Superior temporal gyrus (tissue), 1 donor: Measurements from ENCODE around the gene ZNF276.
A peak's percentile ranks its signal among the peaks of the same experiment; 100 is the strongest.

ENCODE experiments used
- DNase-seq: peaks from one replicate; pipeline ENCODE4 v3.0.0-alpha.2; 2016; ENCODE audit errors: extremely low spot score

Gene ZNF276

DNA sequence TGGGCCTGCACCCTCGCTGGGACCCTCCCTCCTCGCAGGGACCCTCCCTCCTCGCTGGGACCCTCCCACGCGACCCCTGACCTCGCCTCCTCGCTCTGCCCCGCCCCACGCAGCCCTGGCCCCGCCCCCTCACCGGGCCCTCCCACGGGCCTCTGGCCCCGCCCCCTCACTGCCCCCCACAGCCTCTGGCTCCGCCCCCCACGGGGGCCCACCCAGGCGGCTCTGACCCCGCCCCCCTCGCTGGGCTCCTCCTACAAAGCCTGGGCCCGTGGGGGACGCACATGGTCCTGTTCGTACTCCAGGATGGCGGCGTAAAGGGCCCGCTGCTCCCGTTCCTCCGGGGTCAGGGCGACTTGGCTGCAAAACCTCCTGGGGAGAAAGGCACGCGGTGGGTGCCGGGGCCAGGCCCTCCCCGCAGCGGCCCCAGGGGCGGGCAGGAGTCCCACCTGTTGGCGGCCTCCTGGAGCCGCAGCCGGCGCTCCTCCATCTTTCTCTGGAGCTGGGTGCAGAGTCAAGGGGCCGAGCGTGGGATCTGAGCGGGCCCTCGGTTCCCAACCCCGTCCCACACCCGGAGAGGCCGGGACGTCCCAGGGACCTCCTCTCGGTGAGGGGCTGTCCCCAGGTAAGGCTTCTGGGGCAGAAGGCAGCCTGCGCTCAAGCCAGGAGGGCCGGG, 9.6 kb upstream of the ZNF276 start:
- DNase-seq: no peak

DNA sequence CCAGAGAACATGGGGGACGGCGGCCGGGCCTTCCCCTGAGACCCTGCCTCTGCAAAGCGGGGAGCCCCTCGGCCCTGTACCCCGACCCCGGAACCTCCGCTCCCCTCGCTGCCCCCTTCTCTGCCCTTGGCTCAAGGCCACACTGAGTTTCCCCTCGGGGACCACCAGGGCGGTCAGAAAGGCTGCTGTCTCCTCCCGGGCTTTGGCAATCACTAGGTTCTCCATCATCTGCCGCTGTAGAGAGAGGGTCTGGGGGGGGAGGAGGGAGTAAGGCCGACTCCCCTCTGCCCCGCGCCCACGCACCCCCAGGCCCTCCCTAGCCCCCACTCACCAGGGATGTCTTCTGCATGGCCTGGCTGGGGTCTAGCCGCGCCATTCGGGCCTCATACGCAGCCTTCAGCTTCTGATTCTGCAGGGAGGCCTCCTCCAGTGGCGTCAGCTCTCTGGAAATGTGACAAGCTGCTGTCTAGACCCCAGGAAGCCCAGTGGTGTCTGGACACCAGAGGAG, 9.0 kb upstream of the ZNF276 start:
- DNase-seq: no peak

DNA sequence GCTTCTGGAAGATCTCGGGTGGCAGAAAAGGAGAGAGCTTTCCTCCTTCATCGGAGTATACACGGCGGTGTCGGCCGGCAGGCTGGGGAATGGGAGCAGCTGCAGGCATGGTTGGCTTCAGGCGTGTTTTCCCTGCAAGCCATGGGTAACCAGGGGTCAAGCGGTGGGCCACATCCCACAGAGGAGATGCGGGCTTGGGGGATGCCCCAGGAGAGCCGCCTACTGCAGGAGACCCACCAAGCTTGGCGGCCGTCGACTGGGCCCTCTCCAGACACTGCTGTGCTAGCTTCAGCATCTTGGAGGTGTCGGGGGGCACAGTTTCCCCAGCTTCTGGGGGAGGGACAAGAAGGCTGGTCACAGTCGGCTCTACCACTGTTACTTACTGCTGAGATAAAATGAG, 4.8 kb upstream of the ZNF276 start:
- no peak for DNase-seq

DNA sequence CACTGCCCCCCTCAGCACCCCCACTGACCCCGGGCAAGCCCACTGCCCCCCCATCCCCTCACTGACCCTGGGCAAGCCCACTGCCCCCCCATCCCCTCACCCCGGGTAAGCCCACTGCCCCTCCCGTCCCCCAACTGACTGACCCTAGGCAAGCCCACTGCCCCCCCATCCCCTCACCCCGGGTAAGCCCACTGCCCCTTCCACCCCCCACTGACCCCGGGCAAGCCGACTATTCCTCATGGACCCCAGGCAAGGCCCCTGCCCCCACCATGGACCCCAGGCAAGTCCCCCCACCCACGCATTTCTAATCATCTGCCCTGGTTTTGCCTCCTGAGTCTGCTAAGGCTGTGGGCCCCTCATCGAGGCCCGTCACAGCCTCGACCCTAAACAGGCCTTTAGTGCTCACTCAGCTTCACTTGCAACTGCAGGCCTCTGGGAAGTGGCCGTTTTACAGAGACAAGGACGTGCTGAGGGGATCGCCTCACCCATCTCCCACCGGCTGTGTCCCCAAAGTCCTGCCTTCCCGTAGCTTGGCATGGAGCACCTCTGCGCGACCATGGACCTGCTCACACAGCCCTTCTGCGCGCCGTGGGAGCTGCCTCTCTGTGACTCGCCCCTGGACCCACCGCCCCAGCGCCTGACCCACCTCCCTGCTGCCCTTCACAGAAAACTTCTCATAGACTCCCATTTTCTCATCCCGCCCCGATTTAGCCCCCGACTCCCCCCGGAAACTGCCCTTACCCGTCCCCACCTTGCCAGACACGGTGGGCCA, 4.2 kb upstream of the ZNF276 start:
- DNase-seq: no peak

DNA sequence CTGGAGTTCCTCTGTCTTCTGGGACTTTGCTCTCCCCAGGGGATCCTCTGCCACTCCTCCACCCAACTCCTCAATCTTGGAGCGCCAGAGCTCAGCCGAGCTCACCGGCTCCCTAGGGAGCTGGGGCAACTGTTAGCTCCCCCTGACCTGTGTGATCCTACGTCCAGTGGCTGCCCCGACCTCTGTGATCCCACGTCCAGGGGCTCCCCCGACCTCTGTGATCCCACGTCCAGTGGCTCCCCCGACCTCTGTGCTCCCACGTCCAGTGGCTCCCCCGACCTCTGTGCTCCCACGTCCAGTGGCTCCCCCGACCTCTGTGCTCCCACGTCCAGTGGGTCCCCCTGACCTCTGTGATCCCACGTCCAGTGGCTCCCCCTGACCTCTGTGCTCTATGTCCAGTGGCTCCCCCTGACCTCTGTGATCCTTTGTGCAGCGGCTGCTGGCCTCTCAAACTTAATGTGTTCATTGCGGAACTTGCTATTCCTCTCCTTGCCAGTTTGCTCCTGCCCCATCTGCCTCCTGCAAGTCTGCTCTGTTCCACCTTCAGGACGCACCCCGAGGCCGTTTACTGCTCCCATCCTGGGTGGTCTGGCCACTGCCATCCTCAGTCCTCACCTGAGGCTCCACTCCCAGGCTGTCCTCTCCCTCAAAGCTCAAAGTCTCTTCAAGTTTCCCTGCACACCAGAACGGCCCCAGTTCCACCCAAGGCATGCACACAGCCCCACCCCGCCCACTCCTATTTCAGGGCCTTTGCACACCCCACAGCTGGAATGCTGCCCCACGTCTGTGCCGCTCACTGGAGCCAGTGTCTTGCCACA, 3.4 kb upstream of the ZNF276 start:
- no peak for DNase-seq

DNA sequence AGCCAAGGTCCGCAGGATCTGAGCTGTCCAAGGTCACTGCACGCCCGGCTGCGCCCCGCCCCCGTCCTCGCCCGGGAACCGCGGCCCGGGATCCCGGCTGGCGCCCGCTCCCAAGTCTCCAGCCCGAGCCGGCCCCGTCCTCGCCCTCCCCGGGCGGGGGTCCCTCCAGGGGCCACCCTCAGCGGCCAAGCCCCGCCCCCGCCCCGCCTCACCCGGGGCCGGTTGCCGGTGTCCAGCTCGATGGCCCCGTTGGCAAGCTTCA, 855 bp upstream of the ZNF276 start:
- no peak for DNase-seq

DNA sequence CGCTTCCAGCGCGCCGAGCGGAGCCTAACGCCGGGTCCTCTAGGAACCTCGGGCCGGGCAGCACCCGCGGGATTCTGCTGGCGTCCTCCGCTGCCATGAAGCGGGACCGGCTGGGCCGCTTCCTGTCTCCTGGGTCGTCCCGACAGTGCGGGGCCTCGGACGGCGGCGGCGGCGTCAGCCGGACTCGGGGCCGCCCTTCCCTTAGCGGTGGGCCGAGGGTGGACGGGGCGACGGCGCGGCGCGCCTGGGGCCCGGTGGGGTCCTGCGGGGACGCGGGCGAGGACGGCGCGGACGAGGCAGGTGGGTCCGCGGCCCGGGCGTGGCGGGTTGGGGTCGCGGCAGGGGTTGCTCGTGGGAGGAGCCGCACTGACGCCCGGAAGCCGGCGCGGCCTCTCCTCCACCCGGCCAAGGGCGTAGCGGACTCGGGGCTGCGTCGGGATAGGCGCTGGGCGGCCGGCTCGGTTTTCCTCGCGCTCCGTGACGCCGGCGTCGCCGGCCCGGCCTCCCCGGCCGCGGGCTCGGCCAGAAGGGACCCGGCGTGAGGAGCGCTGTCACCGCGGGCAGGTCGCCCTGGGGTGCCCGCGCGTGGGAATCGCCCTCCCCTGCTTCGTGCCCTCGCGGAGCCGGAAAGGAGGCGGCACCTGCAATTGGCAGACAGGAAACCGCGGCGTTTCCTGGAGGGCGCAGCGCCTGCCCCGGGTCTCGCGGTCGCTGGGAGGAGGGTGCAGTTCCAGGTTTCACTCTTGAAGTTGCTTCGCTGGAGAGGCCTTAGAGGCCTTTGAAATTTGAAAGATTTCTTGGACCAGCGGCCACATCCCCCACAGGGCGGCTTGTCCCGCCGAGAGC, 432 bp downstream of the ZNF276 start:
- DNase-seq: no peak

DNA sequence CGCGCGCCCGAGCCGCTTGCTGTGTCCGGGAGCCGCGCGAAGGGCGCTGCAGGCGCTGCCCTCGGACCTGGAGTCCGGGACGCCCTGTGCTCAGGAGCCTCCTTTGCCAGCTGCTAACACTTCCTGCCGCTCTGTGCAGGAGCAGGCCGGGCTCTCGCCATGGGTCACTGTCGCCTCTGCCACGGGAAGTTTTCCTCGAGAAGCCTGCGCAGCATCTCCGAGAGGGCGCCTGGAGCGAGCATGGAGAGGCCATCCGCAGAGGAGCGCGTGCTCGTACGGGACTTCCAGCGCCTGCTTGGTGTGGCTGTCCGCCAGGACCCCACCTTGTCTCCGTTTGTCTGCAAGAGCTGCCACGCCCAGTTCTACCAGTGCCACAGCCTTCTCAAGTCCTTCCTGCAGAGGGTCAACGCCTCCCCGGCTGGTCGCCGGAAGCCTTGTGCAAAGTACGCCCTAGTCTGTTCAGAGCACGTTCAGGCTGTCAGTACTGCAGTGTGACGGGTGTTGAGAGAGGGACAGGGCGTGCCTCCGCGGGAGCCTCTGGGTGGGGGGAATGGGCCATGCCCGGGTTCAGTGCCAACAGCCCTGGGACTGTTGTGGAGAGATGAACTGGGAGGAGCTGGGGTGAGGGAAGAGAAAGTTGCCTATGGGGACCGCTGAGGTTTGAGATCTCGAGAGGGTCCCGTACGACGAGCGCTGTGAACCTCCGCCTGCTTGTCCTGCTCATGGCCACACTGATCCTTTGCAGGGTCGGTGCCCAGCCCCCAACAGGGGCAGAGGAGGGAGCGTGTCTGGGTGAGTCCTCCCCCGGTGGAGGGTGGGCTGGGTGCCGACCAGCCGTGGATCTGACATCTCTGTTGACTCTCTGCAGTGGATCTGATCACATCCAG, 1.3 kb downstream of the ZNF276 start:
- no peak for DNase-seq

DNA sequence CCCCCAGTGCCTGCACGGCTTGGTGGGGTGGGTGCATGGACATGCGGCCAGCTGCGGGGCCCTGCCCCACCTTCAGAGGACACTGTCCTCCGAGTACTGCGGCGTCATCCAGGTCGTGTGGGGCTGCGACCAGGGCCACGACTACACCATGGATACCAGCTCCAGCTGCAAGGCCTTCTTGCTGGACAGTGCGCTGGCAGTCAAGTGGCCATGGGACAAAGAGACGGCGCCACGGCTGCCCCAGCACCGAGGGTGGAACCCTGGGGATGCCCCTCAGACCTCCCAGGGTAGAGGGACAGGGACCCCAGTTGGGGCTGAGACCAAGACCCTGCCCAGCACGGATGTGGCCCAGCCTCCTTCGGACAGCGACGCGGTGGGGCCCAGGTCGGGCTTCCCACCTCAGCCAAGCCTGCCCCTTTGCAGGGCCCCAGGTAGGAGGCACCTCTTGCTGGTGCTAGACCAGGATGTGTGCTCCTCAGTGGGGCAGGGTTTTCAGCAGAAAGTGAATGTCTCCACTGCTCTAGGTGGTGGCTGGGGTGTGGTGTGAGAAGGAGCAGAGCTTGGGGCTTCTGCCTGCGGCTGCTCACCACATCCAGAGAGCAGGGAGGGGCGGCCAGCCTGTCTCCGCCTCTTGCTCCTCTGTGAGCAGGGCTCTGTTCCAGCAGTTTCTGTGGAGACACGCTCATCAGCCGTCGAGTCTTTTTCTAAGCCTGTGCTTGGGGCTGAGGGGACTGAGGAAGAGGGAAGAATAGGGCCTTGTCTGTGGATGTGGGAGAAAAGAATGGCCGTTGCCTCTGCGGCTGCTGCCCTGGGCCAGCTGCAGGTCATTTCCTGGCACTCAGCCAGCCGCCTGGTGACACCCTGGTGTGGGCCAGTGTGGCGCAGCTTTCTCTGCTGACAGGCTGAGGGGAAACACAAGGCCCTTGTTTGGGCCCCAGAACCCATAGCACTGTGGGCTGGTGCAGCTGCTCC, 2.2 kb downstream of the ZNF276 start:
- DNase-seq: peak; percentile 98

DNA sequence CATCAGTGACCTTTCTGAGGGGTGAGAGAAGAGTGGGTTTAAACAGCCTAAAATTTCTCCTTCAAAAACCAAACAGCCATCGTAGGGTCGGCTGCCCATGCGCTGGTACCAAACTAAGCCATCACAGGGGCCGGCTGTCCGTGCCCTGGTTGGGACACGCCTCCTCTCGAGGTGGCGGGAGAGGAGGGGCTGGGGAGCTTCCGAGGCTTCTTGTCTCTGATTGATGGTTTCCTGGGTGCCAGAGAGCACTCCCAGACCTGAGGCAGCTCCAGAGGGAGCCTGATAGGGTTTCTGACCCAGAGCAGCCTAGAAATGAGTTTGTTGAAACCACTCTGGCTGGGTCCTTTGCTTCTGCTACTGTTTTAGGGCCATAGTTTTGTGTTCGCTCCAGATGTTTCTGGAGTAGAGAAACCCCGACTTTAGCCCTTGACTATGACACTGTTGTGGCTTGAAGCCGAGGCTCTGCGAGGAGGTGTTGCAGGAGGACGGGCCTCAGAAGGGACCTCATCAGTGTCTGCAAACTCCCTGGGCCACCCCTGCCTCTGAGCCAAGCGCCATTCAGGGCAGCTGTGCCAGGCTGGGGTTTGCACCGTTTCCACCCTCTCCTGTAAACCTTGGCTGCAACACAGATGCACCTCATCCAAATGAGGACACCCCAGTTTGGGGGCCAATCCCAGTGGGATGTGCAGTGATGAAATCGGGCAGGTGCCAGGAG, 6.2 kb downstream of the ZNF276 start:
- no peak for DNase-seq

DNA sequence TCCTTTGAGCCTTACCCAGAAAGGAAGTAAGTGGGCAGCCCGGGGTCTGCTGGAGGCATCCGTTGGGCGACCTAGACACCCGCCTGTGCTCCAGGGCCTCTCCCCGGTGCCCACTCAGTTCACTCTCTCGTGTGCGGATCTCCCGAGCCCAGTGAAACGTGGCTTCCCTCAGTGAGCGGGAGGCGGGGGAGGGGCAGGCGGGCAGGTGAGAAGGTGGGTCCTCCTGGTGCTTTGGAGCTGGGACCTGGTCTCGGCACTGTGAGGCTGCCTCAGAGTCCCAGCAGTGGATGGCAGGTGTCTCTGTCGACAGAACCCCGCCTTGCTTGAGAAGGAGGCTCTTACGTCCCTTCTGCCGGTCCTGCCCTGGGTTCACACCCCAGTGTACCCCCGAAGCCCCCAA, 8.0 kb downstream of the ZNF276 start:
- DNase-seq: no peak

DNA sequence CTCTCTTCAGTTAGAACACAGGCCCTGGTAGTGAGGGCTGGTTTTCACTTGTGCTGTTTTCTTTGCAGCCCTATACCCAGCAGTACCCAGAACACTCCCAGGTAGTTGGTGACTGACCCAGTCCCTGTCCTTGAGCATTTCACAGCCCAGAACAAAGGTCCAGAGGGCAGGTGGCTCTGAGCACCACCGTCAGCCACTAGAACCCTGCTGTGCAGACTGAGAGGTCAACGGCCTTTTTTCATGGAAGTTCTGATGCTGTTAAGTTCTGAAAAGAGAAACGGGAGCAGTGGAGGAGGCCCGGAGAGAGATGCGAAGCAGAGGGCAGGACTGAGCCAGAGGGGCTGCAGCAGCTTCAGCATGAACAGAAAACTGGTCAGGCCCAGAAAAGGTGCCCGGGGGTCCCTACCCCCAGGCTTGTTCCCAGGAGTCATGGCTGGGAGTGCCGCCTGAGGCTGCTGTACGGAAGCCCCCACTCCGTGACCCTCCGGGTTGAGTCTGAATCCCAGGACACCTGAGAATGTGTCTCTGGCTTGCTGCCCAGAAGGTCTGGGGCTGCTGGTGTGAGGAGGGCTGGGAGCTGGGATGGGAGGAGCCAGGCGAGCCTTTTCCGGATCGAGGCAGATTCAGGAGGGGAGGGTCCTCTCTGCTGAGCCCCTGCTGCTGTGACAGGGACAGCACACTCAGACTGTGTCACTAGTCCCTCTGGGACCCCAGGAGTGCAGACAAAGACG, 8.7 kb downstream of the ZNF276 start:
- DNase-seq: no peak

DNA sequence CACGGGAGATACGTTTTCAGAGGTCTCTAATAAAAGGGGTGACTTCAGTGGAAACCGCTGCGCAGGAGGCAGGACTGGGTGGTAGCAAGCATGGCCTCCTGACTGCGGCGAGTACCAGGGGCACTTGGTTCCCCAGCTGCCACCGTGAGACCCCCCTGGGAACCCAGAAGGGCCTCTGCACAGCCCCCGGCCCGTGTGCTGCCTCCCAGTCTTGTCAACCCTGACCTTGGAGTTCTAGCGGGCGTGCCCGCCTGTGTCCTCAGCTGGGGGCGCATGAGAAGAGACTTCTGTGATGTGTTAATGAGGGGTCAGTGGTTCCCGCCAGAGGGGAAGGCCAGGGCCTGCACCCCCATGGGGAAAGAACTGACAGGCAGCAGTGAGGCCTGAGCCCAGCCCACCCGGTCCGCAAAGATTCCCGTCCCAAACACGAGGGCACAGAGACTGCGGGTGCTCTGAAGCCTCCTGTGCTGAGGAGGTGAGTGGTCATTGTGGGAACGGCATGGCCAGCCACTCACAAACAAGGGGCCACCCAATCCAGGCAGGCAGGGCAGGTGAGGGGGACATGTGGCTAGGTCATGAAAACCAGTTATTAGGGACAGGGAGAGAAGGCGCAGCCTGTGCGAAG, 9.4 kb downstream of the ZNF276 start:
- DNase-seq: no peak

DNA sequence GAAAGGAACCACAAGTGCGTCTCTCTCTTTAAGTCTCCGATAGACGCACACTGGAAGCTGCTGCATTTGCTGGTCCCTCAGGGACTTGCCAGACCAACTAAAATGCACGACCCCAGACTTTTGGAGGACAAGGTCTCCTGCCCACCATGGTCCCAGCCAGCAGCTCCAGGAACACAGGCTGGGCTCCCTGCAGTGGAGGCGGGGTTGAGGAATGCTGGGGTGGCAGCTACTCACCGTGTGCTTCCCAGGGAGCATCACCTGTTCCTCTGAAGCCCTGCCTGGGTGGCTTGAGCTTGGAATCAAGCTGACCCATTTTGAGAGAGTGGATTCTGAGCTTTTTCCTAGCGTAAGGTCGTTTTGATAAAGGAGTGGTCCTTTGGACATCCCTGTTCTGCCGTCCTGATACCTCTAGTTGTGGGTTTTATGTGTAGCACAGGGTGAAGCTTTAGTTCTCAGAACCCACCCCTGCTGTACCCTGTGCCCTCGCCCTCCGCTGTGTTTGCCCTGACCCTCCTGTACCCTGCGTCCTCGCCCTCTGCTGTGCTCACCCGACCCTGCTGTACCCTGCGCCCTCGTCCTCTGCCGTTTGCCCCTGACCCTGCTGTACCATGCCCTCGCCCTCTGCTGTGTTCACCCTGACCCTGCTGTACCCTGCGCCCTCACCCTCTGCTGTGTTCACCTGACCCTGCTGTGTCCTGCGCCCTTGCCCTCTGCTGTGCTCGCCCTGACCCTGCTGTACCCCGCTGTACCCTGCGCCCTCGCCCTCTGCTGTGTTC, 11.0 kb downstream of the ZNF276 start:
- DNase-seq: no peak

DNA sequence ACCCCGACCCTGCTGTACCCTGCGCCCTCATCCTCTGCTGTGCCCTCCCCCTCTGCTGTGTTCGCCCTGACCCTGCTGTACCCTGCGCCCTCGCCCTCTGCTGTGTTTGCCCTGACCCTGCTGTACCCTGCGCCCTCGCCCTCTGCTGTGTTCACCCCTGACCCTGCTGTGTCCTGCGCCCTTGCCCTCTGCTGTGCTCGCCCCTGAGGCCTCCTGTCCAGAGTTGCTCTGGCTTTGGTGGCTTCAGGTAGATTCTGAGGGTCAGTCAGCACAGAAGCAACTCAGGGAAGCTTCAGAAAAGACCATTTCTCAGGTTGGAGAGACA, 11.5 kb downstream of the ZNF276 start:
- DNase-seq: no peak

DNA sequence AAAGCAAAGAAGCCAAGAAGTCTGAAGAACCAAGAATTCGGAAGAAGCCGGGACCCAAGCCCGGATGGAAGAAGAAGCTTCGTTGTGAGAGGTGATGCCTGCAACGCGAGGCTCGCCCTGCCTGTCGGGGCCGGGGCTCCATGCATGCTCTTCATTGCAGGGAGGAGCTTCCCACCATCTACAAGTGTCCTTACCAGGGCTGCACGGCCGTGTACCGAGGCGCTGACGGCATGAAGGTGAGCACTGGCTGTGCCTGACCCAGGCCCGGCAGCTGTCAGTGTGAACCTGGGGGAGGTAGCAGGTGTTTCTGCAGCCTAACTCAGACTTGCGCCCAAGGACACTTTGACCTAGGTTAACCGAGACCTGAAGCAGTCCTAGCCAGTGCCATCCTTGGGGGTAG, 12.0 kb downstream of the ZNF276 start:
- no peak for DNase-seq

DNA sequence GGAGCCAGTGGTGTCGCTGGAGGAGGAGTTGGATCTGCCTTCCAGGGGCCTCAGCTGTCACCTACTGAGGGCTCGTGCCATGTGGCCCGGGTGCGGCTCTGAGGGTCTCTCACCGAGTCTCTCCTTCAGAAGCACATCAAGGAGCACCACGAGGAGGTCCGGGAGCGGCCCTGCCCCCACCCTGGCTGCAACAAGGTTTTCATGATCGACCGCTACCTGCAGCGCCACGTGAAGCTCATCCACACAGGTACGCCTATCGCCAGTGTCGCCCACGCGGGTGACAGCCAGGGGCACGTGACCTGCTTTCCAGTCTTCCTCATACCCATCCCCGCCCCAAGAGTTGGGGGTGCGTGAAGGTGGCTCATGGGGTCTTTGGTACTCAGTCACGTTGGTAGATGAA, 12.5 kb downstream of the ZNF276 start:
- DNase-seq: no peak
